K562 (cell line): Measurements from ENCODE around the gene KHDRBS2. TPM values are rescaled to one million over a fixed set of nuclear protein-coding genes. Genes with fewer than 3 reads are reported as not detected.

Experiments
- ATAC-seq: fragments of 200-7000 bp; cut with Tn5 transposase; 3 replicates; pipeline ENCODE4 v1.9.1; 2020; ENCODE audit warnings: moderate library complexity
- BruUV-seq: library from RNA; stranded (reverse); fragments of 400-500 nt; replicated peaks from 2 replicates; lab custom pipeline; 2021; lab: Mats Ljungman, UMichigan
- CTCF ChIA-PET: fragments of 300-600 bp; formaldehyde crosslinking; extraction: SDS; loops from one replicate; lab custom pipeline; 2021; ENCODE audit warnings: low intra/inter-chr PET ratio; lab: Yijun Ruan, JAX
- POLR2A ChIA-PET: fragments of 300-600, 350-650 bp; sonication (Branson Sonifier 250); formaldehyde crosslinking; extraction: SDS; loops from one replicate; lab custom pipeline; 2021; ENCODE audit warnings: antibody characterized with exemption, inconsistent platforms; lab: Yijun Ruan, JAX
- DNase-seq, 4 experiments: peaks; one replicate each; pipeline versions ENCODE4 v3.0.0 to v3.0.0-alpha.2; 2011 to 2018; ENCODE audit warnings: low spot score in 3 of 4, mixed read lengths in 3 of 4; ENCODE audit errors: extremely low read depth in 1 of 4
- FAIRE-seq: peaks from 2 replicates; lab custom pipeline; 2011; peaks lifted over from hg19 to GRCh38; lab: Jason Lieb, UNC
- H2AFZ ChIP-seq: 2 replicates; pipeline ENCODE4 v1.6.0; 2011; ENCODE audit warnings: low read depth, low read length, control low read depth, inconsistent platforms
- H3K27ac ChIP-seq: fragments of 200-600 bp; 3 replicates; pipeline ENCODE4 v1.8.0; 2011; ENCODE audit warnings: low read depth, mild to moderate bottlenecking, control low read depth, inconsistent platforms, low read length, moderate library complexity, mixed read lengths; ENCODE audit errors: extremely low read depth
- H3K27me3 ChIP-seq, 2 experiments: fragments of 300-600 bp in 1 of 2; 2 replicates in 1 of 2; 3 replicates in 1 of 2; pipeline versions ENCODE4 v1.6.0 to v1.8.0; 2011; ENCODE audit warnings: inconsistent platforms in 2 of 2, low read length in 2 of 2, mild to moderate bottlenecking in 1 of 2, mixed read lengths in 1 of 2, moderate library complexity in 1 of 2; ENCODE audit not compliant: control insufficient read depth in 2 of 2, insufficient read depth in 2 of 2
- H3K36me3 ChIP-seq: fragments of 300-600 bp; 3 replicates; pipeline ENCODE4 v1.8.0; 2011; ENCODE audit warnings: mild to moderate bottlenecking, low read length, inconsistent platforms; ENCODE audit not compliant: control insufficient read depth, insufficient read depth
- H3K4me1 ChIP-seq, 2 experiments: fragments of 200-600 bp in 1 of 2; replicated peaks in 1 of 2; 2 replicates in 1 of 2; 3 replicates in 1 of 2; pipeline versions ENCODE4 v1.5.1 to v1.8.0; 2011; ENCODE audit warnings: inconsistent platforms in 2 of 2, low read length in 2 of 2, mild to moderate bottlenecking in 1 of 2, mixed read lengths in 1 of 2, moderate library complexity in 1 of 2; ENCODE audit not compliant: control insufficient read depth in 2 of 2, insufficient read depth in 2 of 2
- H3K4me2 ChIP-seq: 2 replicates; pipeline ENCODE4 v1.6.1; 2011; ENCODE audit warnings: low read length, control low read depth, inconsistent platforms, mixed read lengths; ENCODE audit not compliant: insufficient read depth
- H3K4me3 ChIP-seq: fragments of 200-600 bp; sonication (generic), shearing (Covaris generic); 2 replicates; pipeline ENCODE4 v1.5.1; 2016; ENCODE audit warnings: control low read depth, inconsistent platforms
- H3K79me2 ChIP-seq: fragments of 200-600 bp; 3 replicates; pipeline ENCODE4 v1.8.0; 2011; ENCODE audit warnings: low read length, inconsistent platforms; ENCODE audit not compliant: control insufficient read depth, insufficient read depth
- H3K9ac ChIP-seq, 2 experiments: 2 replicates each; pipeline versions ENCODE4 v1.6.0 to v1.6.1; 2011; ENCODE audit warnings: low read depth in 2 of 2, low read length in 2 of 2, control low read depth in 1 of 2, inconsistent platforms in 1 of 2, mild to moderate bottlenecking in 1 of 2, mixed read lengths in 1 of 2; ENCODE audit not compliant: insufficient read depth in 1 of 2
- H3K9me1 ChIP-seq: one replicate; pipeline ENCODE4 v1.6.0; 2011; ENCODE audit warnings: inconsistent platforms, mild to moderate bottlenecking, low read length, moderate library complexity; ENCODE audit not compliant: control insufficient read depth, insufficient read depth
- H3K9me3 ChIP-seq: replicated peaks from 2 replicates; pipeline ENCODE4 v1.5.1; 2011; ENCODE audit warnings: low read depth, low read length, inconsistent platforms; ENCODE audit not compliant: control insufficient read depth, insufficient read depth
- H4K20me1 ChIP-seq: replicated peaks from 2 replicates; pipeline ENCODE4 v1.6.1; 2011; ENCODE audit warnings: low read length, inconsistent platforms, mixed read lengths; ENCODE audit not compliant: control insufficient read depth, insufficient read depth
- HCFC1 ChIP-seq: IDR thresholded peaks from 2 replicates; pipeline ENCODE4 v1.6.1; 2012; ENCODE audit warnings: low read depth, low read length, improper control_type of control experiment
- ILK ChIP-seq: fragments of 450-650 bp; IDR thresholded peaks from 2 replicates; pipeline ENCODE4 v1.6.1; 2016; ENCODE audit warnings: missing genetic modification characterization, low read depth, mild to moderate bottlenecking, missing compliant biosample characterization, moderate library complexity, borderline replicate concordance
- RFX7 ChIP-seq: fragments of 250-450 bp; sonication (Bioruptor Pico); IDR thresholded peaks from 2 replicates; pipeline ENCODE4 v1.5.1; 2021; ENCODE audit warnings: mild to moderate bottlenecking
- THRAP3 ChIP-seq: fragments of 450-650 bp; IDR thresholded peaks from 2 replicates; pipeline ENCODE4 v1.6.1; 2016; ENCODE audit warnings: mild to moderate bottlenecking, inconsistent platforms, borderline replicate concordance
- ZKSCAN3 ChIP-seq: fragments of 250-450 bp; sonication (Bioruptor Pico); IDR thresholded peaks from 2 replicates; pipeline ENCODE4 v1.4.0; 2020
- ZNF197 ChIP-seq: fragments of 200-800 bp; sonication (Bioruptor generic); IDR thresholded peaks from 2 replicates; pipeline ENCODE4 v1.6.1; 2016; ENCODE audit warnings: low read depth, missing genetic modification characterization, missing compliant biosample characterization
- ZNF316 ChIP-seq: fragments of 450-650 bp; IDR thresholded peaks from 2 replicates; pipeline ENCODE4 v1.6.1; 2016
- ZNF592 ChIP-seq: fragments of 450-650 bp; IDR thresholded peaks from 2 replicates; pipeline ENCODE4 v1.6.1; 2017; ENCODE audit warnings: antibody characterized with exemption, mild to moderate bottlenecking
- ZNF668 ChIP-seq: fragments of 250-450 bp; sonication (Bioruptor Pico); IDR thresholded peaks from 2 replicates; pipeline ENCODE4 v1.8.0; 2022; ENCODE audit warnings: mild to moderate bottlenecking, inconsistent platforms
- ZNF764 ChIP-seq: fragments of 250-450 bp; sonication (Bioruptor Pico); IDR thresholded peaks from 2 replicates; pipeline ENCODE4 v1.4.0; 2020; ENCODE audit warnings: low read depth, mild to moderate bottlenecking, moderate library complexity
- ZNF785 ChIP-seq: fragments of 250-450 bp; sonication (Bioruptor Pico); IDR thresholded peaks from 2 replicates; pipeline ENCODE4 v1.4.0; 2020; ENCODE audit warnings: mild to moderate bottlenecking
- WGBS: fragments of 100-300 bp; shearing (Covaris generic); methylation state at CpG from one replicate; pipeline ENCODE4 v1.1.6; 2016; ENCODE audit warnings: low coverage, mixed read lengths; ENCODE audit not compliant: insufficient coverage; ENCODE audit errors: missing lambda C conversion rate; 5-methylcytosine and 5-hydroxymethylcytosine counted together
- in situ Hi-C: fragments of 300-500 bp; cut with MboI; formaldehyde crosslinking; loops from 4 replicates; pipeline ENCODE4 v1.15.0; 2018; ENCODE audit warnings: inconsistent platforms, mixed read lengths
- intact Hi-C: fragments of 100-400 bp; cut with micrococcal nuclease; formaldehyde crosslinking; loops from 2 replicates; pipeline ENCODE4 v1.14.2; 2022
- polyA plus RNA-seq, 8 experiments: library from polyadenylated mRNA; depleted of rRNA in 4 of 8; stranded (reverse) in 5 of 8; unstranded in 3 of 8; fragments of >200 nt; fragmentation: Nextera tagmentation in 2 of 8; fragmentation: Illumina TruSeq in 1 of 8; extraction: Ambion mirVana in 2 of 8; extraction: Trizol in 1 of 8; gene quantifications; 2 replicates each; pipeline versions ENCODE4 v1.2.1 to v1.2.3, GENCODE V29; 2011 to 2014; ENCODE audit warnings: inconsistent platforms in 1 of 8, missing spikeins in 1 of 8
- total RNA-seq, 7 experiments: library from RNA; depleted of rRNA in 6 of 7; stranded (reverse); fragments of >200 nt in 6 of 7; fragmentation: Illumina TruSeq in 2 of 7; extraction: Trizol in 2 of 7; gene quantifications; 2 replicates each; pipeline versions ENCODE4 v1.2.1 to v1.2.3, GENCODE V29; 2011 to 2021; ENCODE audit warnings: low replicate concordance in 1 of 7
- TF ChIP-seq, protein P1 (sequence below): fragments of 450-650 bp; formaldehyde crosslinking; IDR thresholded peaks from 2 replicates; pipeline ENCODE4 v1.4.0; 2020; ENCODE audit warnings: mild to moderate bottlenecking, moderate library complexity

The KHDRBS2 gene
- total and polyA plus RNA-seq, 9 of the 15 experiments (the other 6 are each of a cell fraction or from before 2014, with no cell fraction given), result not detected

DNA sequence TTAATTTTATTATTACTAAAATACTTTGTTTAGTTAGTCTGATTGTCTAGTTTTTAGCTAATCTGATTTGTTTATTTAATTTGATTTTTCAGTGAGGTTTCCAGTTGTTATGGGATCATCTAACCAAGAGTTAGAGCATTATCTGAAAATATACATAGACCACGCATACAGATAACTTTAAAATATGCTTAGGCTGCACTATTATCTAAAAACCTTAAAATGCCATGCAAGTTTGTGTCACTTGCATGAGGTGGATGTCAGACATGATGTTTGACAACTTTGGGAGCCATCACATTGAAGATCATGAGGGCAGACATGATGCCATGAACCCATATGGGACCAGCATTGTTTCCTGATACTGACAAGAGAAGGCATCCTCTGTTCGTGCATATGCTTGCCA is 610.3 kb downstream of the KHDRBS2 start:
- Histone ChIP-seq H3K27ac (no peak overlapping the region), H2AFZ (no peak overlapping the region), H3K9ac (no peak overlapping the region), H3K4me2 (no peak overlapping the region), H3K27me3 (no peaks in the 10 kb centered on the region), H3K79me2 (no peaks in the 10 kb centered on the region), H3K9me3 (no peaks in the 10 kb centered on the region), H3K4me3 (no peak overlapping the region), H3K9me1 (no peaks in the 10 kb centered on the region), H3K36me3 (no peaks in the 10 kb centered on the region), H3K4me1 (no peaks in the 10 kb centered on the region), H4K20me1 (no peaks in the 10 kb centered on the region)
- POLR2A ChIA-PET, result no interaction called here
- in situ Hi-C loops (no loop called here), intact Hi-C loops (no loop called here)
- BruUV-seq, result no TSS peak
- no peak for TF ChIP-seq ZKSCAN3
- peak; percentile 8; the same call in 1 of the 2 replicates for TF ChIP-seq ZNF316
- FAIRE-seq (no peak), DNase-seq (no peak), ATAC-seq (no peak)
- 4% methylated on average over 2 of the region's 2 CpGs for whole genome bisulfite sequencing
- CTCF ChIA-PET, result no interaction called here

GRCh38 chr6:61649845-61650244 is 636.2 kb downstream of the KHDRBS2 start:
- ChIA-PET CTCF (no interaction called here), POLR2A (no interaction called here)
- Histone ChIP-seq H3K9ac (no peak overlapping the region), H4K20me1 (no peaks in the 10 kb centered on the region), H3K27ac (no peak overlapping the region), H2AFZ (no peak overlapping the region), H3K27me3 (no peaks in the 10 kb centered on the region), H3K36me3 (no peaks in the 10 kb centered on the region), H3K9me3 (no peaks in the 10 kb centered on the region), H3K79me2 (no peaks in the 10 kb centered on the region), H3K4me1 (no peaks in the 10 kb centered on the region), H3K4me3 (no peak overlapping the region), H3K4me2 (no peak overlapping the region), H3K9me1 (no peaks in the 10 kb centered on the region)
- no peak for ATAC-seq
- 0% methylated on average over 1 of the region's 1 CpG for WGBS
- BruUV-seq, result no TSS peak
- intact Hi-C loops (loop anchor here (10.0 kb wide), 1 partner anchor 85 kb away; no protein-coding TSS in a partner anchor), in situ Hi-C loops (no loop called here)
- no peak for FAIRE-seq
- DNase-seq, result no peak
- no peak for TF ChIP-seq ZNF592
- TF ChIP-seq ZNF764 (CRISPR knock-in tag), result no peak
- no peak for TF ChIP-seq ZKSCAN3
- no peak for TF ChIP-seq RFX7 (CRISPR knock-in tag)
- no peak for TF ChIP-seq ZNF668 (CRISPR knock-in tag)
- no peak for TF ChIP-seq ZNF785
- TF ChIP-seq ZNF197 (CRISPR knock-in tag), result no peak
- TF ChIP-seq, protein P1, sequence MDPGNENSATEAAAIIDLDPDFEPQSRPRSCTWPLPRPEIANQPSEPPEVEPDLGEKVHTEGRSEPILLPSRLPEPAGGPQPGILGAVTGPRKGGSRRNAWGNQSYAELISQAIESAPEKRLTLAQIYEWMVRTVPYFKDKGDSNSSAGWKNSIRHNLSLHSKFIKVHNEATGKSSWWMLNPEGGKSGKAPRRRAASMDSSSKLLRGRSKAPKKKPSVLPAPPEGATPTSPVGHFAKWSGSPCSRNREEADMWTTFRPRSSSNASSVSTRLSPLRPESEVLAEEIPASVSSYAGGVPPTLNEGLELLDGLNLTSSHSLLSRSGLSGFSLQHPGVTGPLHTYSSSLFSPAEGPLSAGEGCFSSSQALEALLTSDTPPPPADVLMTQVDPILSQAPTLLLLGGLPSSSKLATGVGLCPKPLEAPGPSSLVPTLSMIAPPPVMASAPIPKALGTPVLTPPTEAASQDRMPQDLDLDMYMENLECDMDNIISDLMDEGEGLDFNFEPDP (CRISPR knock-in tag), result no peak
- TF ChIP-seq THRAP3, result no peak
- no peak for TF ChIP-seq HCFC1
- TF ChIP-seq ILK (tag), result no peak
